GM23338 (cell line): Measurements from ENCODE around the gene HMGCS2.

Experiments used
- CREB1 ChIP-seq: fragments of 250-450 bp; sonication (Bioruptor Pico); IDR thresholded peaks from 2 replicates; pipeline ENCODE4 v1.5.0; 2020; ENCODE audit warnings: low read depth, mild to moderate bottlenecking, moderate library complexity
- EZH2 ChIP-seq: fragments of 200-600 bp; sonication (generic); IDR thresholded peaks from one replicate; pipeline ENCODE4 v1.8.0; 2017; ENCODE audit warnings: antibody characterized with exemption, mild to moderate bottlenecking, low read depth; ENCODE audit not compliant: unreplicated experiment
- EZH2phosphoT487 ChIP-seq: fragments of 200-600 bp; sonication (generic); IDR thresholded peaks from one replicate; pipeline ENCODE4 v1.8.1; 2018; ENCODE audit warnings: antibody characterized with exemption; ENCODE audit not compliant: unreplicated experiment
- JUNB ChIP-seq: IDR thresholded peaks from one replicate; pipeline ENCODE4 v1.6.1; 2016; ENCODE audit warnings: antibody characterized with exemption; ENCODE audit not compliant: unreplicated experiment
- POLR2AphosphoS5 ChIP-seq: IDR thresholded peaks from 2 replicates; pipeline ENCODE4 v1.6.1; 2016; ENCODE audit warnings: antibody characterized with exemption, low read depth
- ZNF114 ChIP-seq: fragments of 250-450 bp; sonication (Bioruptor Pico); IDR thresholded peaks from 2 replicates; pipeline ENCODE4 v1.5.0; 2020; ENCODE audit warnings: mild to moderate bottlenecking, moderate library complexity
- TF ChIP-seq, protein P1 (sequence below), 2 experiments: fragments of 200-600 bp in 1 of 2; sonication (generic) in 1 of 2; conservative IDR thresholded peaks; 2 replicates each; pipeline versions ENCODE4 v1.5.1 to v1.6.1; 2016 to 2017; ENCODE audit warnings: antibody characterized with exemption in 2 of 2, low read depth in 2 of 2, mild to moderate bottlenecking in 2 of 2, moderate library complexity in 1 of 2
- TF ChIP-seq, protein P2 (sequence below): IDR thresholded peaks from one replicate; pipeline ENCODE4 v1.6.1; 2018; ENCODE audit warnings: antibody characterized with exemption; ENCODE audit not compliant: unreplicated experiment
- TF ChIP-seq, protein P3 (sequence below): fragments of 250-450 bp; sonication (Bioruptor Pico); IDR thresholded peaks from 2 replicates; pipeline ENCODE4 v1.5.0; 2020; ENCODE audit warnings: mild to moderate bottlenecking, moderate library complexity

- no peak for TF ChIP-seq JUNB
- TF ChIP-seq, protein P1, sequence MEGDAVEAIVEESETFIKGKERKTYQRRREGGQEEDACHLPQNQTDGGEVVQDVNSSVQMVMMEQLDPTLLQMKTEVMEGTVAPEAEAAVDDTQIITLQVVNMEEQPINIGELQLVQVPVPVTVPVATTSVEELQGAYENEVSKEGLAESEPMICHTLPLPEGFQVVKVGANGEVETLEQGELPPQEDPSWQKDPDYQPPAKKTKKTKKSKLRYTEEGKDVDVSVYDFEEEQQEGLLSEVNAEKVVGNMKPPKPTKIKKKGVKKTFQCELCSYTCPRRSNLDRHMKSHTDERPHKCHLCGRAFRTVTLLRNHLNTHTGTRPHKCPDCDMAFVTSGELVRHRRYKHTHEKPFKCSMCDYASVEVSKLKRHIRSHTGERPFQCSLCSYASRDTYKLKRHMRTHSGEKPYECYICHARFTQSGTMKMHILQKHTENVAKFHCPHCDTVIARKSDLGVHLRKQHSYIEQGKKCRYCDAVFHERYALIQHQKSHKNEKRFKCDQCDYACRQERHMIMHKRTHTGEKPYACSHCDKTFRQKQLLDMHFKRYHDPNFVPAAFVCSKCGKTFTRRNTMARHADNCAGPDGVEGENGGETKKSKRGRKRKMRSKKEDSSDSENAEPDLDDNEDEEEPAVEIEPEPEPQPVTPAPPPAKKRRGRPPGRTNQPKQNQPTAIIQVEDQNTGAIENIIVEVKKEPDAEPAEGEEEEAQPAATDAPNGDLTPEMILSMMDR (conservative IDR thresholded peaks at IDR 0.05; ENCODE audit: low read depth in 2 of 2) = no peak
- no peak for TF ChIP-seq POLR2AphosphoS5
- TF ChIP-seq, protein P2, sequence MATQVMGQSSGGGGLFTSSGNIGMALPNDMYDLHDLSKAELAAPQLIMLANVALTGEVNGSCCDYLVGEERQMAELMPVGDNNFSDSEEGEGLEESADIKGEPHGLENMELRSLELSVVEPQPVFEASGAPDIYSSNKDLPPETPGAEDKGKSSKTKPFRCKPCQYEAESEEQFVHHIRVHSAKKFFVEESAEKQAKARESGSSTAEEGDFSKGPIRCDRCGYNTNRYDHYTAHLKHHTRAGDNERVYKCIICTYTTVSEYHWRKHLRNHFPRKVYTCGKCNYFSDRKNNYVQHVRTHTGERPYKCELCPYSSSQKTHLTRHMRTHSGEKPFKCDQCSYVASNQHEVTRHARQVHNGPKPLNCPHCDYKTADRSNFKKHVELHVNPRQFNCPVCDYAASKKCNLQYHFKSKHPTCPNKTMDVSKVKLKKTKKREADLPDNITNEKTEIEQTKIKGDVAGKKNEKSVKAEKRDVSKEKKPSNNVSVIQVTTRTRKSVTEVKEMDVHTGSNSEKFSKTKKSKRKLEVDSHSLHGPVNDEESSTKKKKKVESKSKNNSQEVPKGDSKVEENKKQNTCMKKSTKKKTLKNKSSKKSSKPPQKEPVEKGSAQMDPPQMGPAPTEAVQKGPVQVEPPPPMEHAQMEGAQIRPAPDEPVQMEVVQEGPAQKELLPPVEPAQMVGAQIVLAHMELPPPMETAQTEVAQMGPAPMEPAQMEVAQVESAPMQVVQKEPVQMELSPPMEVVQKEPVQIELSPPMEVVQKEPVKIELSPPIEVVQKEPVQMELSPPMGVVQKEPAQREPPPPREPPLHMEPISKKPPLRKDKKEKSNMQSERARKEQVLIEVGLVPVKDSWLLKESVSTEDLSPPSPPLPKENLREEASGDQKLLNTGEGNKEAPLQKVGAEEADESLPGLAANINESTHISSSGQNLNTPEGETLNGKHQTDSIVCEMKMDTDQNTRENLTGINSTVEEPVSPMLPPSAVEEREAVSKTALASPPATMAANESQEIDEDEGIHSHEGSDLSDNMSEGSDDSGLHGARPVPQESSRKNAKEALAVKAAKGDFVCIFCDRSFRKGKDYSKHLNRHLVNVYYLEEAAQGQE = no peak
- TF ChIP-seq EZH2 = no peak
- TF ChIP-seq CREB1 (CRISPR knock-in tag) = no peak
- TF ChIP-seq, protein P3, sequence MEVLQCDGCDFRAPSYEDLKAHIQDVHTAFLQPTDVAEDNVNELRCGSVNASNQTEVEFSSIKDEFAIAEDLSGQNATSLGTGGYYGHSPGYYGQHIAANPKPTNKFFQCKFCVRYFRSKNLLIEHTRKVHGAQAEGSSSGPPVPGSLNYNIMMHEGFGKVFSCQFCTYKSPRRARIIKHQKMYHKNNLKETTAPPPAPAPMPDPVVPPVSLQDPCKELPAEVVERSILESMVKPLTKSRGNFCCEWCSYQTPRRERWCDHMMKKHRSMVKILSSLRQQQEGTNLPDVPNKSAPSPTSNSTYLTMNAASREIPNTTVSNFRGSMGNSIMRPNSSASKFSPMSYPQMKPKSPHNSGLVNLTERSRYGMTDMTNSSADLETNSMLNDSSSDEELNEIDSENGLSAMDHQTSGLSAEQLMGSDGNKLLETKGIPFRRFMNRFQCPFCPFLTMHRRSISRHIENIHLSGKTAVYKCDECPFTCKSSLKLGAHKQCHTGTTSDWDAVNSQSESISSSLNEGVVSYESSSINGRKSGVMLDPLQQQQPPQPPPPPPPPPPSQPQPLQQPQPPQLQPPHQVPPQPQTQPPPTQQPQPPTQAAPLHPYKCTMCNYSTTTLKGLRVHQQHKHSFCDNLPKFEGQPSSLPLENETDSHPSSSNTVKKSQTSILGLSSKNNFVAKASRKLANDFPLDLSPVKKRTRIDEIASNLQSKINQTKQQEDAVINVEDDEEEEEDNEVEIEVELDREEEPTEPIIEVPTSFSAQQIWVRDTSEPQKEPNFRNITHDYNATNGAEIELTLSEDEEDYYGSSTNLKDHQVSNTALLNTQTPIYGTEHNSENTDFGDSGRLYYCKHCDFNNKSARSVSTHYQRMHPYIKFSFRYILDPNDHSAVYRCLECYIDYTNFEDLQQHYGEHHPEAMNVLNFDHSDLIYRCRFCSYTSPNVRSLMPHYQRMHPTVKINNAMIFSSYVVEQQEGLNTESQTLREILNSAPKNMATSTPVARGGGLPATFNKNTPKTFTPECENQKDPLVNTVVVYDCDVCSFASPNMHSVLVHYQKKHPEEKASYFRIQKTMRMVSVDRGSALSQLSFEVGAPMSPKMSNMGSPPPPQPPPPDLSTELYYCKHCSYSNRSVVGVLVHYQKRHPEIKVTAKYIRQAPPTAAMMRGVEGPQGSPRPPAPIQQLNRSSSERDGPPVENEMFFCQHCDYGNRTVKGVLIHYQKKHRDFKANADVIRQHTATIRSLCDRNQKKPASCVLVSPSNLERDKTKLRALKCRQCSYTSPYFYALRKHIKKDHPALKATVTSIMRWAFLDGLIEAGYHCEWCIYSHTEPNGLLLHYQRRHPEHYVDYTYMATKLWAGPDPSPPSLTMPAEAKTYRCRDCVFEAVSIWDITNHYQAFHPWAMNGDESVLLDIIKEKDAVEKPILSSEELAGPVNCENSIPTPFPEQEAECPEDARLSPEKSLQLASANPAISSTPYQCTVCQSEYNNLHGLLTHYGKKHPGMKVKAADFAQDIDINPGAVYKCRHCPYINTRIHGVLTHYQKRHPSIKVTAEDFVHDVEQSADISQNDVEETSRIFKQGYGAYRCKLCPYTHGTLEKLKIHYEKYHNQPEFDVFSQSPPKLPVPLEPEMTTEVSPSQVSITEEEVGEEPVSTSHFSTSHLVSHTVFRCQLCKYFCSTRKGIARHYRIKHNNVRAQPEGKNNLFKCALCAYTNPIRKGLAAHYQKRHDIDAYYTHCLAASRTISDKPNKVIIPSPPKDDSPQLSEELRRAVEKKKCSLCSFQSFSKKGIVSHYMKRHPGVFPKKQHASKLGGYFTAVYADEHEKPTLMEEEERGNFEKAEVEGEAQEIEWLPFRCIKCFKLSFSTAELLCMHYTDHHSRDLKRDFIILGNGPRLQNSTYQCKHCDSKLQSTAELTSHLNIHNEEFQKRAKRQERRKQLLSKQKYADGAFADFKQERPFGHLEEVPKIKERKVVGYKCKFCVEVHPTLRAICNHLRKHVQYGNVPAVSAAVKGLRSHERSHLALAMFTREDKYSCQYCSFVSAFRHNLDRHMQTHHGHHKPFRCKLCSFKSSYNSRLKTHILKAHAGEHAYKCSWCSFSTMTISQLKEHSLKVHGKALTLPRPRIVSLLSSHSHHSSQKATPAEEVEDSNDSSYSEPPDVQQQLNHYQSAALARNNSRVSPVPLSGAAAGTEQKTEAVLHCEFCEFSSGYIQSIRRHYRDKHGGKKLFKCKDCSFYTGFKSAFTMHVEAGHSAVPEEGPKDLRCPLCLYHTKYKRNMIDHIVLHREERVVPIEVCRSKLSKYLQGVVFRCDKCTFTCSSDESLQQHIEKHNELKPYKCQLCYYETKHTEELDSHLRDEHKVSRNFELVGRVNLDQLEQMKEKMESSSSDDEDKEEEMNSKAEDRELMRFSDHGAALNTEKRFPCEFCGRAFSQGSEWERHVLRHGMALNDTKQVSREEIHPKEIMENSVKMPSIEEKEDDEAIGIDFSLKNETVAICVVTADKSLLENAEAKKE = no peak
- TF ChIP-seq EZH2phosphoT487 = no peak
- no peak for TF ChIP-seq ZNF114
Measured at GRCh38 chr1:119799003-119799402, 30.3 kb upstream of the HMGCS2 start.
